Stimulated activated CD8-positive, alpha-beta memory T cell treated with anti-CD3 and anti-CD28 coated beads, Interleukin-7, amount 100 ng/mL, for 4 hours (primary cell): ENCODE data around the gene UFSP1.
"Not testable (repeated sequence)": the region's sequence is repeated elsewhere in the genome, so short reads cannot be mapped to it uniquely, and the experiment has no call there.

ENCODE experiments used
- DNase-seq, 2 donors: peaks; one replicate each; pipeline ENCODE4 v3.0.0-alpha.2; 2020; ENCODE audit warnings: low read depth in 2 of 2

The UFSP1 gene

GRCh38 chr7:100860702-100861615, 28.6 kb downstream of the UFSP1 start:
- DNase-seq, result no peak

- DNase-seq, result no peak
Observed at GRCh38 chr7:100859856-100860255, 29.7 kb downstream of the UFSP1 start.

- no peak for DNase-seq
Observed at GRCh38 chr7:100856871-100857282, 32.6 kb downstream of the UFSP1 start.

- DNase-seq, result no peak
Observed at GRCh38 chr7:100855515-100855914, 34.0 kb downstream of the UFSP1 start.

- DNase-seq, result not testable (repeated sequence)
Observed at GRCh38 chr7:100854899-100855298, 34.6 kb downstream of the UFSP1 start.

- DNase-seq, result no peak
Observed at GRCh38 chr7:100854146-100854895, 35.2 kb downstream of the UFSP1 start.

GRCh38 chr7:100852048-100852872, 37.3 kb downstream of the UFSP1 start, which contains the start of gene SLC12A9:
TSS of gene SLC12A9 (plus strand) at chr7:100852713. CDS start at chr7:100854198, 1,485 bp downstream.
- DNase-seq, result peak; percentile 59 to 80

GRCh38 chr7:100847360-100847759, 42.2 kb downstream of the UFSP1 start:
- no peak for DNase-seq

- DNase-seq, result no peak
Observed at GRCh38 chr7:100840470-100841100, 48.9 kb downstream of the UFSP1 start.

GRCh38 chr7:100839361-100839760, 50.2 kb downstream of the UFSP1 start:
- DNase-seq, result no peak
